T-helper 22 cell (primary cell): ENCODE measurements around the gene INAFM2.
A peak's percentile ranks its signal among the peaks of the same experiment; 100 is the strongest.

Experiments
- DNase-seq: peaks from one replicate; pipeline ENCODE4 v3.0.0-alpha.2; 2020; ENCODE audit warnings: low read depth

Gene INAFM2

GRCh38 chr15:40306908-40307307, 16.6 kb upstream of the INAFM2 start:
- no peak for DNase-seq

- DNase-seq = peak; percentile 47
Measured at GRCh38 chr15:40307421-40308211, 15.9 kb upstream of the INAFM2 start, which contains the start of gene PLCB2. Gene PLCB2, minus strand, starts transcription at chr15:40307935. Its CDS starts 263 bp downstream, at chr15:40307672.

- DNase-seq = no peak
Measured at GRCh38 chr15:40309344-40309862, 14.1 kb upstream of the INAFM2 start.

- no peak for DNase-seq
Measured at GRCh38 chr15:40310001-40310959, 13.2 kb upstream of the INAFM2 start.

DNA sequence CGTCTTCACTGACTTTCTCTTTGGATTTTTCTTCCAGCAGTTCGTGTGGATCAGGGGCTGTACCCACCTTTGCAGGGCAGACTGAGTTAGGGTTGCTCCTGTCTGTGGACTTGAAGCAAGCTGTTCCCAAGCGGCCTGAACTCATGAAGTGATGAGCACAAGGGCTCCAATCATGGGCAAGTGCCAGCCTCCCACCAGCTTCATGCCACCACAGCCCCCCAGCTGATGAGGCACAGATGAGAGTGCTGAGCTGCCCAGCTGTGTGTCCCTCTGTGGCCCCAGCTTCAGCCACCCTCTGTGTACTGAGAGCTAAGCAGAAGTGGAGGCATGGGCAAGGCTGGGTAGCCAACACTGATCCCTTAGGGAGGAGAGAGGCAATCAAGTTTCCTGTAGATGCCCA, 12.5 kb upstream of the INAFM2 start:
- no peak for DNase-seq

- DNase-seq = no peak
Measured at GRCh38 chr15:40312370-40313158, 10.9 kb upstream of the INAFM2 start.

DNA sequence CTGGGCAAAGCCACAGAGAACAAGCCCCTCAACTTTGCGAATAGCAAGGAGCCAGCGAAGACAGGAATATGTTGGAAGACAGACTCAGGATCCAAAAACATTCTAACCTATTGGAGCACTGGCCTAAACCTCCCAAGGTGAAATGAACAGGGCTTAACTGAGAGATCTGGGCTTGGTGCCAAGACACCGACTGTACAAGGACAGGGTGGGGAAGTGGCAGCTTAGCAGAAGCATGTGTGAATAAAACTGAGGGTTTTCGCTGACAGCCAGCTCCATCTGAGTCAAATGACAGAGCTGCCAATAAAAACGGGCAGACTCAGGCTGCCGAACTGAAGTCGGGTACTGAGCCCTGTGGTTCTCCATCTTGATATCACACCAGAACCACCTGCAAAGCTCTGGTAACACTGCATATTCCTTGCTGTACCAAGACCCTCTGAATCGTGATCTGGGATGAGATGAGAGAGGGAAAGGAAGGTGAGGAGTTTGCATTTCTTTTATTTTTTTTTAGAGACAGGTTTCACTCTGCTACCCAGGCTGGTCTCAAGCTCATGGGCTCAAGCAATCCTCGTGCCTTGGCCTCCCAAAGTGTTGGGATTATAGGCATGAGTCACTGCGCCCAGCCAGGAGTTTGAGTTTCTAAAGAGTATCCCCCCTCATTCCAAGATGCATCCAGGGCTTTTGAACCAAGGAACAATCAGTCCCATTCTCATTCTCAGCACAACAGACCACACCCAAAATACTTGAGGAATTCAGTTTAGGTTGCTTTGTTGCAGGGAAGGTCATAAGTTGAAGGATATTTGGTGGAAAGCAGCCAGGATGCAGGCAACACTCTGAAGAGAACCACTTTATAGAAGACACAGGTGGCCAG, 9.7 kb upstream of the INAFM2 start:
- no peak for DNase-seq

DNA sequence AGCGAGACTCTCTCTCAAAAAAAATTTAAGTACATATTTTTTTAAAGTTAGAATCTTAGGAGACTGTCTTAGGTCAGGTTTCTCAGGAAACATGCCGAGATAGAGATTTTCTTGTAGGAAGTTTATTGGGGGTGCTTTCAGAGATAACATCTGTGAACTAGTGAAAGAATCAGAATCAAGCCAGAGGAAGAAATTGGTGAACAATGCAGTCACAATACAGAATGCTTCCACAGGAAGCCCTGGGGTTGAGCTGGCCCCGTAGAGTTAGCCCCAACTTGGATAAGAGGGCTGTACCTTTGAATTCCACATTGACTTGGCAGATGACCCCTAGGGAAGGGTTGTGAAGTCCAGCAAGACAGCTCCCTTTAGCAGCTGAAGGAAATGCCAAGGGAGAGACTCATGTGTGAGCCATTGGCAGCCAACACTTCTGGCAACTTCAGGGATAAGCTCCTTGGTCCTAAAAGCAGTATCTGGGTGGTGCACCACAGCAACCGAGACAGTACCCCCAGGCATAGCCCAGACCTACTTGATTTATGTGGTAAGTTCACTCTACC, 8.7 kb upstream of the INAFM2 start:
- DNase-seq = no peak

- no peak for DNase-seq
Measured at GRCh38 chr15:40316931-40317330, 6.6 kb upstream of the INAFM2 start.

- DNase-seq = no peak
Measured at GRCh38 chr15:40317580-40317979, 5.9 kb upstream of the INAFM2 start.

DNA sequence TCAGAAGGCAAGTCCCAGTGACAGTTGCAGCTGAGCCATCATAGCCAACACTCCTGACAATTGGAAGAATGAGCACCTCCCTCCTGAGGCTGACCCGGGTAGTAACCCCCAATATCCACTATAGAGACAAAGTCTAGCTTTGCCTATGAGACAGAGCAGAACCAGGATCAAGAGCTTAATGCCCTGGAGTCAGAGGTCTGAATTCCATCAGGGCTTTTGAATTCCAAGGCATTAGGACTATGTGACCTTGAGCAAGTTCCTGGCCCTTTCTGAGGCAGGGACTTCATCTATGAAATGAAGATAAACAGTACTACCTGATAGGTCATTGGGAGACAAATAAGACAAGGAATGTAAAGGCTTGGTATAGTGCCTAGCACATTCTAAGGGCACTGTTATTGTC, 3.1 kb upstream of the INAFM2 start:
- no peak for DNase-seq

- peak; percentile 26 for DNase-seq
Measured at GRCh38 chr15:40320931-40321371, 2.5 kb upstream of the INAFM2 start.

GRCh38 chr15:40322531-40323238, 807 bp upstream of the INAFM2 start:
- no peak for DNase-seq

DNA sequence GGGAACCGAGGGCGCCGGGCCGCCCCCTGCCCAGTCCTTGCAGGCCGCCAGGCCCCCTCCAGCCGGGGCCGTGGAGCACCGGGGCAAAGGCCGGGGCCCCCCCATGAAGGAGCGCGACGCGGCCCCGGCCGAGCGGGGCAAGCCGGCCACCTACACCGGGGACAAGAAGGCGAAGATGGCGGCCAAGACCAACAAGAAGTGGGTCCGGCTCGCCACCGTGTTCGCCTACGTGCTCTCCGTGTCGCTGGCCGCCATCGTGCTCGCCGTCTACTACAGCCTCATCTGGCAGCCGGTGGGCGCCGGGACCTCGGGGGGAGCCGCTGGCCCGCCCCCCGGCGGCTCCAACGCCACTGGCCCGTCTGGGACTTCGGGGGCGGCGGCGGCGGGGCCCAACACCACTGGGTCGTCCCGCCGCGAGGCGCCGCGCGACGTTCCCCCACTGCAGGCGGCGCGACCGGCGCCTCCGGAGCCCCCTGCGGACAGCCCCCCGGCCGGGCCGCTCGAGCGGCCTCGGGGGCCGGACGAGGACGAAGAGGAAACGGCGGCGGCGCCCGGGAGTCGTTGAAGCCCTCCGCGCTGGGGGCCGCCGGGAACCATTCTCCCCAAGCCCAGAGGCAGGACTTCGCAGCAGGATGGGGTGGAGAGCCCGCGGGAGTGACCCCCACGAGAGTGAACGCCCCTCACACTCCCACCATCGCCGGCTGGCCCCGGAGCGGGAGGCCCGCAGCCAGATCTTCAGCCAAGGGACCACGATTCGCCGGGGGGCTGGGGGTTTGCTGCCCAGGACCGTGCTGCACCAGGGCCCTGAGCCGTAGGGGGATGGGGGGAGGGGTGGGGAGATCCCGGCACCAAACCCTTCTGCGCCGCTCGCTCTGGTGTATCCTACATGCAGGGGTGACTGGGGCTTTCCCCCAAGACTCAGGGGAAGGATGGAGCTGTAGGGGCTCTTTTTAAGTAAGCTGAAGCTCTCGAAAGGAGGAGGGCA, 753 bp downstream of the INAFM2 start:
- no peak for DNase-seq

DNA sequence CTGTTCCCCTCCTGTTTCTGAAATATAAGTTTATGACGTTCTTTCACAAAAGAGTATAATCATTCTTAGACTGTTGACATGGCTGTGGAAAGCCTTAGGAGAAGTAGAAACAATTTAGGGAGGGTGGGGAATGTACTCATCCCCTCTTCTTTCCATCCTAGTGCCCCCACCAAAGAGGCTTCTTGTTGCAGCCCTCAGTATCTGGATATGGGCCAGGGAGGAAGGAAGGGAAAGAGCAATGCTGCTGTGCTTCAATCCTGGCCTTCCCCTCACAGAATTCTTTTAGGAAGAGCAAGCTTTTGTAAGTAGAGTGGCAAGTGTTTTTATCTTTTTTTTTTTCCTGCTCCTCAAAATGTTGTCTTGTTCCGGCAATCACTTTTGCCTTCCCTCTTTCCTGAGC, 1.7 kb downstream of the INAFM2 start:
- DNase-seq = no peak

- DNase-seq = no peak
Measured at GRCh38 chr15:40325700-40326099, 2.2 kb downstream of the INAFM2 start.

GRCh38 chr15:40327457-40327856, 4.0 kb downstream of the INAFM2 start:
- no peak for DNase-seq

DNA sequence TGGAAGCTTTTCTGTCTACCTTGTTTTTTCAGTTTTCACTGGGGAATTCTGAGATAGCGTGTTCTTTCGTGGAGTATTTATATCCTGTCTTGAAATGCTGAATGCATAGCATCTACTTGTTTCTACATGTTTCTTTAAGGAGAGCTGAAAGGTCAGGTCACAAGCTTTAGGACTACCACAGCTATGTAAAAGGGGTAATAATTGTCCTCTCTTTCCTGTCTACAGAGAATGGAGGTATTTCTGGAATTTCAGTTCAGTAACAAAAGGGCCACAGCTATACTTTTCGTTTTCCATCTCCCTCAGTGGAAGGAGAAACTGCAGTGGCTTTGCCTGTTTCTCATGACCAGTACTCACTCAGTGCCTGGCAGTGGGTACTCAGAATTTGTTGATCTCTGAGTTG, 4.7 kb downstream of the INAFM2 start:
- DNase-seq = no peak

DNA sequence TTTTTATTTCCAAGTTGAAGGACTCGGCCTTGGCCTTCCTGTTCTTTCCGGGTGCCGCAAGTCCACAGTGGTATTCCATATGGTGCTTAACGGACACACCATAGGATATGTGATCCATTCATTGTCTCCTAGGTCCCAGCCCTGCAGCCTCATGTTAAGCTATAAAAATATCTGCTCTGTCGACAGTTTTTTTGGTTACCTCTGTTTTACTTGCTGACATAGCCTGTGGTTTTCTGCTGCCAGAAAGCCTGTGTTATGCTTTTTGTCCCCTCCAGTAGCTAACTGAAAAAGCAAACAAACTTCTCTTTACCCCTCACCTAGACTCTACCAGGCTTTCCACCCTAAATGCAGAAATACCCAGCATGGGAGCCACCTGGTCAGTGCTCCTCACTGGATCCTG, 5.3 kb downstream of the INAFM2 start:
- DNase-seq = no peak
